GM19239 (cell line): ENCODE measurements around the gene DHRS9.
"Not testable (repeated sequence)": the region's sequence is repeated elsewhere in the genome, so short reads cannot be mapped to it uniquely, and the experiment has no call there.

ENCODE experiments used
- DNase-seq: peaks from one replicate; pipeline ENCODE4 v3.0.0; 2011; ENCODE audit warnings: low spot score; ENCODE audit not compliant: insufficient read length
- FAIRE-seq: peaks from 2 replicates; lab custom pipeline; 2011; peaks lifted over from hg19 to GRCh38; lab: Jason Lieb, UNC

DHRS9 gene

GRCh38 chr2:169119851-169120250 is 50.5 kb downstream of the DHRS9 start:
- DNase-seq (no peak), FAIRE-seq (no peak)

- FAIRE-seq: no peak
Measured at GRCh38 chr2:169129703-169130243, 60.4 kb downstream of the DHRS9 start.

GRCh38 chr2:169131587-169132512 is 62.5 kb downstream of the DHRS9 start:
- peak; percentile 88 for FAIRE-seq
- DNase-seq: peak; percentile 9

More at GRCh38 chr2:169129703-169130243, 60.4 kb downstream of the DHRS9 start:
- DNase-seq: no peak

- FAIRE-seq, DNase-seq: not testable (repeated sequence)
Measured at GRCh38 chr2:169134272-169134671, 64.9 kb downstream of the DHRS9 start.

- FAIRE-seq, DNase-seq: not testable (repeated sequence)
Measured at GRCh38 chr2:169136428-169136827, 67.1 kb downstream of the DHRS9 start.

- FAIRE-seq (no peak), DNase-seq (no peak)
Measured at GRCh38 chr2:169136885-169137534, 67.6 kb downstream of the DHRS9 start.

GRCh38 chr2:169137924-169138323 is 68.6 kb downstream of the DHRS9 start:
- no peak for FAIRE-seq

GRCh38 chr2:169139145-169139544 is 69.8 kb downstream of the DHRS9 start:
- no peak for DNase-seq
- FAIRE-seq: no peak

More at GRCh38 chr2:169137924-169138323, 68.6 kb downstream of the DHRS9 start:
- DNase-seq: no peak

- DNase-seq (no peak), FAIRE-seq (no peak)
Measured at GRCh38 chr2:169139993-169140767, 70.8 kb downstream of the DHRS9 start.

GRCh38 chr2:169141713-169142352 is 72.5 kb downstream of the DHRS9 start:
- FAIRE-seq (peak; percentile 96), DNase-seq (peak; percentile 28)

GRCh38 chr2:169143998-169144397 is 74.6 kb downstream of the DHRS9 start:
- FAIRE-seq: no peak
- no peak for DNase-seq
